ENCODE measurements around the gene GNAI2.

The GNAI2 gene

GRCh38 chr3:50235716-50236483 is at the start of gene GNAI2:
TSS of gene GNAI2 (plus strand) at chr3:50236204. CDS start at chr3:50236336, 132 bp downstream.
- peak; percentile 99 for DNase-seq

DNA sequence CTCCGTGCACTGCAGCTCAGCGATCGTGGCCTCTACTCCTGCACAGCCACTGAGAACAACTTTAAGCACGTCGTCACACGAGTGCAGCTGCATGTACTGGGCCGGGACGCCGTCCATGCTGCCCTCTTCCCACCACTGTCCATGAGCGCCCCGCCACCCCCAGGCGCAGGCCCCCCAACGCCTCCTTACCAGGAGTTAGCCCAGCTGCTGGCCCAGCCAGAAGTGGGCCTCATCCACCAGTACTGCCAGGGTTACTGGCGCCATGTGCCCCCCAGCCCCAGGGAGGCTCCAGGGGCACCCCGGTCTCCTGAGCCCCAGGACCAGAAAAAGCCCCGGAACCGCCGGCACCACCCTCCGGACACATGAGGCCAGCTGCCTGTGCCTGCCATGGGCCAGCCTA is 48.3 kb upstream of the GNAI2 start:
- no peak for DNase-seq

GRCh38 chr3:50189274-50189673 is 46.7 kb upstream of the GNAI2 start:
- peak; percentile 92 for DNase-seq

GRCh38 chr3:50189989-50190388 is 46.0 kb upstream of the GNAI2 start:
- DNase-seq = no peak

- no peak for DNase-seq
Measured at GRCh38 chr3:50190936-50191660, 44.9 kb upstream of the GNAI2 start, which contains the start of gene GNAT1. TSS of gene GNAT1 (plus strand) at chr3:50191610. CDS start at chr3:50191726, 116 bp downstream.

DNA sequence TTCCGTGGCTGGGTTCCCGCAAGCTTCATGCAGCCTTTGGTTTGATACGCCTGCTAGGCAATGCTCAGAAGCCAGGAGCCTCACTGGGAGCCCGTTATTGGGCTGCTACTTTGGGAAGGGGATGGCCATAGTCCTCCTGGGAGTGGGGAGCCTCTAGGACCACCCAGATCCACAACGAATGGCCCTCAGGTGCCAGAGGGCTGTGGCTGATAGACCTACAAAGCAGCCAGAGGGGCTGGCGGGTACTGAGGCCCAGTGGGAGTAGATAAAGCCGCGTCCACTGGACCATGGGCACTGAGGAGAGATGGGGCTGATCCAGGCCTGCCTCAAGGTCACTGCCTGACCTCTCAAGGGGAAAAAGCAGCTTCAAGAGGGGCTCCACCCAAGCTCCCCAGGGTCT is 43.9 kb upstream of the GNAI2 start:
- no peak for DNase-seq

- DNase-seq = peak; percentile 76
Measured at GRCh38 chr3:50192689-50193141, 43.3 kb upstream of the GNAI2 start.

- no peak for DNase-seq
Measured at GRCh38 chr3:50193286-50193685, 42.7 kb upstream of the GNAI2 start.

DNA sequence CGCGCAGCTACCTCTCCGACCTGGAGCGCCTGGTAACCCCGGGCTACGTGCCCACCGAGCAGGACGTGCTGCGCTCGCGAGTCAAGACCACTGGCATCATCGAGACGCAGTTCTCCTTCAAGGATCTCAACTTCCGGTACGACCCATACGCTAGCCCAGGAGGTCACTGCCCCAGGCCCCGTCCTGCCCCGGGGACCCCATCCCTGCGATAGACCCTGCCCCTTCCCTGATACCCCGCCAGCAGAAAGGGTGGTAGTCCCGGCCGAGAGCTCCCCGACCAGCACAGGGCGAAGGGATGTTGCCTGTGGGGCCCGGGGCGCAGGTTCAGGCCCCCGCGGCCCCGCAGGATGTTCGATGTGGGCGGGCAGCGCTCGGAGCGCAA is 42.3 kb upstream of the GNAI2 start:
- no peak for DNase-seq

GRCh38 chr3:50194128-50194902 is 41.7 kb upstream of the GNAI2 start:
- DNase-seq = peak; percentile 81

DNA sequence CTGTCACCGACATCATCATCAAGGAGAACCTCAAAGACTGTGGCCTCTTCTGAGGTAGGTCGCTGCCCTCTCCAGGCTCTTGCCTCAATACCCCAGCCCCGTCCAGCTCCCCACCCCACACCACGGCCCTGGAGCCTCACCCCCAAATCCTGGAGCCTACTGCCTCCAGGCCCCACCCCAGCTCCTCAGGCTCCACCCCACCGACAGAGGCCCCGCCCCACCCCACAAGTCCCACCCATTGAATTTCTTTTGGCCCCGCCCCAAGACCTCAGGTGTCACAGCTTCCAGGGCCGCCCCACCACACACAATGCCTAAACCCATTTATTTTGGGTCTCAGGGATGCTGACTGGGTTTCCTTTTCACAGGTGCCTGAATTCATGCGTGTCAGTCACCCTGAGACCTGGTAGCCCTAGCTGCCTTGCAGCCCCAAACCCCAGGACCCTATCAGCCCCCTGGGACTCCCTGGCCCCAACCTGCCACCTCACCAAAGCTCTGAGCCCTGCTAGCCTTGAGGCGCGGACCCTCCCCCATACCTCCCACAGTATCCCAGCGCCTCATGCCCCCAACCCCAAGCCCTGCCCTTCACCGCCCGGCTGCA is 41.0 kb upstream of the GNAI2 start:
- DNase-seq = peak; percentile 47

GRCh38 chr3:50195501-50196252 is 40.3 kb upstream of the GNAI2 start:
- DNase-seq = no peak

DNA sequence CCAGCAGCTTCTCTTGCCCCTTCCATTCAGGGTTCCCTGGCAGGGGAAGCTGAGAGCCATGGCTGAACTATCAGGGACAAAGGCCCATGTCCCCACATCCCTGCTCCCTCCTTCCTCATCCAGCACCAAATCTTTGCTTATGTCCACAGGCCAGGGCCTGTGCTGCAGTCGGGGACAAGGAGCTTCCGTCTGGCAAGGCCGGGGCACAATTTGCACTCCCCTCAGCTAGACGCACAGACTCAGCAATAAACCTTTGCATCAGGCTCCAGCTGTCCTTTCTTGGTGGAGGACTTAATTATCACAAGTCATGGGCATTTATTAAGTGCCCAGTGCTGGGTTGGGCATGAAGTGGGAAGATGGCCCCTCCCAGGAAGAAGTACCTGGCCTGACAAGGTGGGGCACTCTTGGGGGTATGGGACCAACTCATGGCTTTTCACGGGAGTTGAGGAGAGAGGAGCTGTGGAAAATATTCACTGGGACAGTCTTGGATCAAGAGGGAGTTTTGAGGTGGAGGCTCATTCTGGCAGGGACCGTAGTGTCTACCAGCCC is 39.7 kb upstream of the GNAI2 start:
- DNase-seq = no peak

- no peak for DNase-seq
Measured at GRCh38 chr3:50201573-50202315, 34.3 kb upstream of the GNAI2 start.

- DNase-seq = no peak
Measured at GRCh38 chr3:50202353-50203112, 33.5 kb upstream of the GNAI2 start.

DNA sequence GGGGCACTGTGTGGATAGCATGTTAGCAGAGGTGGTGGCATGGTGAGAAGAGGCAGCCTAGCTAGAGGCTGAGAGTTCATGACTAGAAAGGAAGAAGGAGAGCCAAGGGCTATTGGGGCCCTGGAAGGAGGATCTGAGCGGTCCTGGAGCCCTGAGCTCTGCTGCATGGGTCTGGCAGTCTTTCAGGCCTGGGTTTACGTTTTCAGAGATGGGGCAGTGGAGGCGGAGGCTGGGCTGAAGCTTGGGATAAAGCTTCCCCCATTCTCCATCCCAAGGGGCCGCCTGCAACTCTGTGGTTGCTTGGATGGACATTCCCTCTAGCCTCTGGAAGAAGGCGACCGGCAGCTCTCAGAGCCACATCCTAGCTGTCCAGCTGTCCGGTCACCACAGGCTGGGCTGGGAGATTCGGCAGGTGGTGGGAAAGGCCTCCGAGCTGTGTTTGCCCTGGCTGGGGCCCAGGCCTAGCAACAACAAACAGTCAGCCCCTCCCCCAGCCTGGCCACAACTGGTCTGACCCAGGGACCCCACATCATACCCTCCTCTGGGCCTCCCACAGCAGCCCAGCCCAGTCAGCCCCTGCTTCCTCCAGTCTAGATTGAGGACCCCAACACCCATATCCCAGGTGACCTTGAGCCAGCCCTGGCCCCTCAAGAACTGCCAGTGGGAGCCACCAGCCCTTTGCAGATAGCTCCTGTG is 32.7 kb upstream of the GNAI2 start:
- no peak for DNase-seq

GRCh38 chr3:50203809-50204803 is 31.9 kb upstream of the GNAI2 start:
- no peak for DNase-seq

GRCh38 chr3:50204804-50205412 is 31.1 kb upstream of the GNAI2 start, which contains the start of gene SLC38A3:
TSS of gene SLC38A3 (plus strand) at chr3:50205271. CDS start at chr3:50214200, 8,929 bp downstream.
- no peak for DNase-seq

Data from hematopoietic multipotent progenitor cell treated with erythropoietin and hydrocortisone succinate and interleukin-3 and kit ligand, for 6 days (in vitro differentiated cells).